Liver (tissue), 9 donors: Measurements from ENCODE around the gene TMEM14C. TPM values are rescaled to one million over a fixed set of nuclear protein-coding genes. Genes with fewer than 3 reads are reported as not detected.

Experiments used
- DNase-seq: peaks from one replicate; pipeline ENCODE4 v3.0.0-alpha.2; 2017; ENCODE audit warnings: low spot score
- H3K27ac ChIP-seq, 2 donors: one replicate each; pipeline ENCODE4 v1.7.0; 2013; ENCODE audit warnings: inconsistent platforms in 2 of 2, low read length in 2 of 2, control low read depth in 1 of 2, low read depth in 1 of 2, mild to moderate bottlenecking in 1 of 2
- H3K27me3 ChIP-seq, 4 donors: one replicate each; pipeline versions ENCODE4 v1.6.1 to v1.7.0; 2013; ENCODE audit warnings: low read length in 3 of 4, inconsistent platforms in 1 of 4, mild to moderate bottlenecking in 1 of 4, moderate library complexity in 1 of 4; ENCODE audit not compliant: control insufficient read depth in 4 of 4, insufficient read depth in 4 of 4
- H3K36me3 ChIP-seq, 4 donors: one replicate each; pipeline versions ENCODE4 v1.6.1 to v1.7.0; 2013; ENCODE audit warnings: low read length in 3 of 4, mild to moderate bottlenecking in 3 of 4, low read depth in 1 of 4, moderate library complexity in 1 of 4; ENCODE audit not compliant: control insufficient read depth in 4 of 4, insufficient read depth in 3 of 4
- H3K4me1 ChIP-seq, 4 donors: one replicate each; pipeline versions ENCODE4 v1.6.1 to v1.7.0; 2013; ENCODE audit warnings: low read length in 3 of 4, mild to moderate bottlenecking in 3 of 4, moderate library complexity in 1 of 4; ENCODE audit not compliant: control insufficient read depth in 4 of 4, insufficient read depth in 4 of 4
- H3K4me3 ChIP-seq, 3 donors: one replicate each; pipeline versions ENCODE4 v1.6.1 to v1.7.0; 2013; ENCODE audit warnings: low read length in 3 of 3, control low read depth in 1 of 3, low read depth in 1 of 3, mild to moderate bottlenecking in 1 of 3
- H3K9ac ChIP-seq, 2 donors: one replicate each; pipeline ENCODE4 v1.7.0; 2013; ENCODE audit warnings: low read length in 2 of 2, mild to moderate bottlenecking in 2 of 2, moderate library complexity in 2 of 2, control low read depth in 1 of 2, low read depth in 1 of 2
- H3K9me3 ChIP-seq, 4 donors: one replicate each; pipeline versions ENCODE4 v1.6.1 to v1.7.0; 2013; ENCODE audit warnings: low read length in 3 of 4; ENCODE audit not compliant: control insufficient read depth in 4 of 4
- EGR1 ChIP-seq, 2 donors: IDR thresholded peaks; 2 replicates each; pipeline ENCODE4 v1.6.1; 2016 to 2018; ENCODE audit warnings: antibody characterized with exemption in 2 of 2, low read depth in 2 of 2
- FOXA2 ChIP-seq: IDR thresholded peaks from 2 replicates; pipeline ENCODE4 v1.6.1; 2016; ENCODE audit warnings: antibody characterized with exemption
- HNF4A ChIP-seq, 2 donors: conservative IDR thresholded peaks; 2 replicates each; pipeline ENCODE4 v1.6.1; 2016; ENCODE audit warnings: antibody characterized with exemption in 2 of 2, mild to moderate bottlenecking in 2 of 2
- HNF4G ChIP-seq: IDR thresholded peaks from 2 replicates; pipeline ENCODE4 v1.6.1; 2016; ENCODE audit warnings: antibody characterized with exemption
- RXRA ChIP-seq, 2 donors: IDR thresholded peaks; 2 replicates each; pipeline ENCODE4 v1.6.1; 2017 to 2018; ENCODE audit warnings: antibody characterized with exemption in 2 of 2, mild to moderate bottlenecking in 1 of 2
- WGBS: extraction: QIAGEN DNeasy Blood & Tissue Kit; methylation state at CpG from one replicate; pipeline ENCODE4 v1.1.7; 2013; 5-methylcytosine and 5-hydroxymethylcytosine counted together
- polyA plus RNA-seq, 2 donors: library from polyadenylated mRNA; stranded (reverse) in 1 of 2; unstranded in 1 of 2; fragments of 200-250 nt in 1 of 2; fragments of >200 nt in 1 of 2; fragmentation: Nextera tagmentation in 1 of 2; extraction: Ambion mirVana in 1 of 2; gene quantifications; one replicate each; pipeline versions ENCODE4 v1.2.1 to v1.2.3, GENCODE V29; 2013 to 2015
- total RNA-seq, 2 donors: library from RNA; depleted of rRNA; stranded (reverse); fragments of >200 nt; gene quantifications; one replicate each; pipeline ENCODE4 v1.2.3, GENCODE V29; 2014
- TF ChIP-seq, protein P1 (sequence below): IDR thresholded peaks from 2 replicates; pipeline ENCODE4 v1.6.1; 2016; ENCODE audit warnings: antibody characterized with exemption
- TF ChIP-seq, protein P2 (sequence below): IDR thresholded peaks from 2 replicates; pipeline ENCODE4 v1.6.1; 2016; ENCODE audit warnings: antibody characterized with exemption
- TF ChIP-seq, protein P3 (sequence below): fragments of 150-350 bp; IDR thresholded peaks from 2 replicates; pipeline ENCODE4 v1.5.1; 2017; ENCODE audit warnings: improper control_type of control experiment, low read depth, low read length; ENCODE audit not compliant: missing input control
- TF ChIP-seq, protein P4 (sequence below): IDR thresholded peaks from 2 replicates; pipeline ENCODE4 v1.6.1; 2016; ENCODE audit warnings: antibody characterized with exemption, mild to moderate bottlenecking
- donor health status: healthy.
- donor health status: healthy.
- donor health status: healthy.
- donor health status: healthy.
- donor health status: healthy.

Gene TMEM14C
- total and polyA plus RNA-seq, 4 donors = 36.8 to 239 (median 94.9) TPM

DNA sequence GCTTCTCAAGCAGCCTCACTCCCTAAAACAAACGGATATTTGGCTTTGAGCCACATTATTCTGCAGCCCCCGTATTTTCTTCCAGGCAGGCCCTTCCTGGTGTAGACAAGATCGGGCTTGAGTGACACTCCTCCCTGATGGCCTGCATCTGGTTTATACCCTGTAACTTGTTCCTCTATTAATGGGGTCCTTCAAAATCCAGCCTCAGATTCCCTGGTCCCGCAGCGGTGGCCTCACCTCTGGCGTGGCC lies 375 bp upstream of the TMEM14C start:
- TF ChIP-seq, protein P1, sequence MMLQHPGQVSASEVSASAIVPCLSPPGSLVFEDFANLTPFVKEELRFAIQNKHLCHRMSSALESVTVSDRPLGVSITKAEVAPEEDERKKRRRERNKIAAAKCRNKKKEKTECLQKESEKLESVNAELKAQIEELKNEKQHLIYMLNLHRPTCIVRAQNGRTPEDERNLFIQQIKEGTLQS = peak; percentile 30
- no peak for TF ChIP-seq HNF4A (conservative IDR thresholded peaks at IDR 0.05)
- WGBS = 6% methylated on average over 6 of the region's 6 CpGs

DNA sequence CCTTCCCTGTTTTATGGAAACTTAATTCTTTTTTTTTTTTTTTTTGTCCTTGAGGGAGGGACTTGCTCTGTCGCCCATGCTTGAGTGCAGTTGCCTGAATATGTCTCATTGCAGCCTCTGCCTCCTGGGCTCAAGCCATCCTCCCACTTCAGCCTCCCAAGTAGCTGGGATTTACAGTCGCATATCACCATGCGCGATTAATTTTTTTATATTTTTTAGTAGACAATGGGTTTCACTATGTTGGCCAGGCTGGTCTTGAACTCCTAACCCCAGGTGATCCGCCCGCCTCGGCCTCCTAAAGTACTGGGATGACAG lies 654 bp downstream of the TMEM14C start:
- Histone ChIP-seq H3K9me3 (no peaks in the 10 kb centered on the region), H3K4me3 (peak overlapping the region; percentile 74 to 83 (median 78)), H3K36me3 (peaks cover 1 to 14% (median 10%) of the 10 kb centered on the region in 4 donors), H3K27me3 (no peaks in the 10 kb centered on the region), H3K4me1 (peaks cover 2 to 19% (median 14%) of the 10 kb centered on the region in 4 donors), H3K9ac (peak overlapping the region; percentile 76 to 82), H3K27ac (peak overlapping the region in 1 of 2 donors; percentile 77)
- whole genome bisulfite sequencing = 24% methylated on average over 7 of the region's 7 CpGs
- DNase-seq = no peak
- TF ChIP-seq EGR1 (IDR thresholded peaks at IDR 0.05; ENCODE audit: low read depth in 2 of 2) (no peak), RXRA (IDR thresholded peaks at IDR 0.05) (no peak), FOXA2 (no peak), HNF4G (no peak), HNF4A (conservative IDR thresholded peaks at IDR 0.05) (no peak)
- TF ChIP-seq, protein P2, sequence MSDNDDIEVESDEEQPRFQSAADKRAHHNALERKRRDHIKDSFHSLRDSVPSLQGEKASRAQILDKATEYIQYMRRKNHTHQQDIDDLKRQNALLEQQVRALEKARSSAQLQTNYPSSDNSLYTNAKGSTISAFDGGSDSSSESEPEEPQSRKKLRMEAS = no peak
- TF ChIP-seq, protein P3, sequence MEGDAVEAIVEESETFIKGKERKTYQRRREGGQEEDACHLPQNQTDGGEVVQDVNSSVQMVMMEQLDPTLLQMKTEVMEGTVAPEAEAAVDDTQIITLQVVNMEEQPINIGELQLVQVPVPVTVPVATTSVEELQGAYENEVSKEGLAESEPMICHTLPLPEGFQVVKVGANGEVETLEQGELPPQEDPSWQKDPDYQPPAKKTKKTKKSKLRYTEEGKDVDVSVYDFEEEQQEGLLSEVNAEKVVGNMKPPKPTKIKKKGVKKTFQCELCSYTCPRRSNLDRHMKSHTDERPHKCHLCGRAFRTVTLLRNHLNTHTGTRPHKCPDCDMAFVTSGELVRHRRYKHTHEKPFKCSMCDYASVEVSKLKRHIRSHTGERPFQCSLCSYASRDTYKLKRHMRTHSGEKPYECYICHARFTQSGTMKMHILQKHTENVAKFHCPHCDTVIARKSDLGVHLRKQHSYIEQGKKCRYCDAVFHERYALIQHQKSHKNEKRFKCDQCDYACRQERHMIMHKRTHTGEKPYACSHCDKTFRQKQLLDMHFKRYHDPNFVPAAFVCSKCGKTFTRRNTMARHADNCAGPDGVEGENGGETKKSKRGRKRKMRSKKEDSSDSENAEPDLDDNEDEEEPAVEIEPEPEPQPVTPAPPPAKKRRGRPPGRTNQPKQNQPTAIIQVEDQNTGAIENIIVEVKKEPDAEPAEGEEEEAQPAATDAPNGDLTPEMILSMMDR = no peak

More for the DNA sequence above, 375 bp upstream of the TMEM14C start:
- H3K36me3 ChIP-seq = peaks cover 1 to 9% (median 8%) of the 10 kb centered on the region in 4 donors
- no peaks in the 10 kb centered on the region for H3K9me3 ChIP-seq
- H3K4me3 ChIP-seq = peak overlapping the region; percentile 20 to 31 (median 30)
- H3K27ac ChIP-seq = peak overlapping the region; percentile 20 to 77
- H3K27me3 ChIP-seq = no peaks in the 10 kb centered on the region
- H3K9ac ChIP-seq = peak overlapping the region; percentile 8 to 80
- peaks cover 2 to 19% (median 14%) of the 10 kb centered on the region in 4 donors for H3K4me1 ChIP-seq
- DNase-seq = no peak

DNA sequence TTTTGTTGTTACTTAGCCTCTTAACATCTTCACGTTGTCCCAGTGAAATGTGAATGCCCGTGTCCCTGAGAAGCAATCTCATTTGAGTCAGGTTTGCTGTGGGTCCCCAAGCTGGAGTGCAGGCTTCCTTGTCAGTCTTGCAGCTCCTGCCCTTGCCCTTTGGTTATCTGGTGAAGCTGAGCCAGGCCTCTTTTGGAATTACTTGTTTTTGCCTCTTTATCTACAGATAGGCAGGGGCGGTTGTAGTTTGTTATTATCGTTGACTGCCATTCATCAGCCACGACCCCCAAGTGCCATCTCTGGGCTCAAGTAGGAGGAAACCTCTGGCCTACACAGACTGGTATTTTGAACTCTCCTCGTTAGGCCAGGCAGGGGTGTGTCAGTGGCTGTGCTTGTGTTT lies 2.2 kb downstream of the TMEM14C start:
- Histone ChIP-seq H3K36me3 (peaks cover 7 to 28% (median 15%) of the 10 kb centered on the region in 4 donors), H3K27ac (no peak overlapping the region), H3K27me3 (no peaks in the 10 kb centered on the region), H3K9ac (no peak overlapping the region), H3K9me3 (no peaks in the 10 kb centered on the region), H3K4me3 (no peak overlapping the region), H3K4me1 (peaks cover 2 to 19% (median 14%) of the 10 kb centered on the region in 4 donors)
- DNase-seq = peak; percentile 57
- 76% methylated on average over 6 of the region's 6 CpGs for WGBS
- TF ChIP-seq RXRA (IDR thresholded peaks at IDR 0.05) = no peak
- TF ChIP-seq, protein P1 = no peak
- TF ChIP-seq, protein P4, sequence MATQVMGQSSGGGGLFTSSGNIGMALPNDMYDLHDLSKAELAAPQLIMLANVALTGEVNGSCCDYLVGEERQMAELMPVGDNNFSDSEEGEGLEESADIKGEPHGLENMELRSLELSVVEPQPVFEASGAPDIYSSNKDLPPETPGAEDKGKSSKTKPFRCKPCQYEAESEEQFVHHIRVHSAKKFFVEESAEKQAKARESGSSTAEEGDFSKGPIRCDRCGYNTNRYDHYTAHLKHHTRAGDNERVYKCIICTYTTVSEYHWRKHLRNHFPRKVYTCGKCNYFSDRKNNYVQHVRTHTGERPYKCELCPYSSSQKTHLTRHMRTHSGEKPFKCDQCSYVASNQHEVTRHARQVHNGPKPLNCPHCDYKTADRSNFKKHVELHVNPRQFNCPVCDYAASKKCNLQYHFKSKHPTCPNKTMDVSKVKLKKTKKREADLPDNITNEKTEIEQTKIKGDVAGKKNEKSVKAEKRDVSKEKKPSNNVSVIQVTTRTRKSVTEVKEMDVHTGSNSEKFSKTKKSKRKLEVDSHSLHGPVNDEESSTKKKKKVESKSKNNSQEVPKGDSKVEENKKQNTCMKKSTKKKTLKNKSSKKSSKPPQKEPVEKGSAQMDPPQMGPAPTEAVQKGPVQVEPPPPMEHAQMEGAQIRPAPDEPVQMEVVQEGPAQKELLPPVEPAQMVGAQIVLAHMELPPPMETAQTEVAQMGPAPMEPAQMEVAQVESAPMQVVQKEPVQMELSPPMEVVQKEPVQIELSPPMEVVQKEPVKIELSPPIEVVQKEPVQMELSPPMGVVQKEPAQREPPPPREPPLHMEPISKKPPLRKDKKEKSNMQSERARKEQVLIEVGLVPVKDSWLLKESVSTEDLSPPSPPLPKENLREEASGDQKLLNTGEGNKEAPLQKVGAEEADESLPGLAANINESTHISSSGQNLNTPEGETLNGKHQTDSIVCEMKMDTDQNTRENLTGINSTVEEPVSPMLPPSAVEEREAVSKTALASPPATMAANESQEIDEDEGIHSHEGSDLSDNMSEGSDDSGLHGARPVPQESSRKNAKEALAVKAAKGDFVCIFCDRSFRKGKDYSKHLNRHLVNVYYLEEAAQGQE = no peak
- no peak for TF ChIP-seq HNF4G
- TF ChIP-seq, protein P2 = no peak
